Ovary (tissue), 3 donors: Measurements from ENCODE around the gene MED15.

Experiments used
- CTCF ChIP-seq, 3 donors: fragments of 450-650 bp in 2 of 3; fragments of 200-600 bp in 1 of 3; IDR thresholded peaks; one replicate each; pipeline versions ENCODE4 v1.5.1 to v1.8.0; 2016 to 2022; ENCODE audit warnings: antibody characterized with exemption in 3 of 3, mild to moderate bottlenecking in 1 of 3
- EP300 ChIP-seq: sonication (generic); formaldehyde crosslinking; IDR thresholded peaks from one replicate; pipeline ENCODE4 v1.6.1; 2017; ENCODE audit warnings: antibody characterized with exemption
- POLR2A ChIP-seq: fragments of 450-650 bp; IDR thresholded peaks from one replicate; pipeline ENCODE4 v1.6.1; 2017; ENCODE audit warnings: antibody characterized with exemption, mild to moderate bottlenecking, moderate library complexity
- donor health status: DM: no; HTN: no; CAD: no.

GRCh38 chr22:20616451-20617043 lies 109.1 kb downstream of the MED15 start:
- TF ChIP-seq CTCF (IDR thresholded peaks at IDR 0.05) (no peak), EP300 (no peak), POLR2A (no peak)
